ENCODE results near the gene CYP20A1.
"Not testable (repeated sequence)": the region's sequence is repeated elsewhere in the genome, so short reads cannot be mapped to it uniquely, and the experiment has no call there.

CYP20A1 gene

GRCh38 chr2:203237346-203238238 lies 1.2 kb upstream of the CYP20A1 start:
- no peaks in the 10 kb centered on the region for H3K27me3 ChIP-seq (ENCODE audit: control insufficient read depth, insufficient read depth, low read length)
- H3K9ac ChIP-seq (ENCODE audit: low read depth, low read length) = no peak overlapping the region
- no peaks in the 10 kb centered on the region for H3K36me3 ChIP-seq (ENCODE audit: control insufficient read depth, insufficient read depth, low read length)
- H3K27ac ChIP-seq (ENCODE audit: low read depth, low read length) = no peak overlapping the region
- H3K4me3 ChIP-seq (ENCODE audit: low read depth, low read length) = peak overlapping the region; percentile 78; the same call in 1 of the 2 replicates
- peaks cover 7% of the 10 kb centered on the region for H3K4me1 ChIP-seq (ENCODE audit: control insufficient read depth, insufficient read depth, low read length)
- H3K9me3 ChIP-seq (ENCODE audit: control insufficient read depth, insufficient read depth, low read length) = no peaks in the 10 kb centered on the region

- Histone ChIP-seq H3K4me3 (ENCODE audit: low read depth, low read length) (peak overlapping the region; percentile 78), H3K36me3 (ENCODE audit: control insufficient read depth, insufficient read depth, low read length) (no peaks in the 10 kb centered on the region), H3K4me1 (ENCODE audit: control insufficient read depth, insufficient read depth, low read length) (peaks cover 7% of the 10 kb centered on the region), H3K9ac (ENCODE audit: low read depth, low read length) (peak overlapping the region; percentile 80), H3K27ac (ENCODE audit: low read depth, low read length) (peak overlapping the region; percentile 98), H3K9me3 (ENCODE audit: control insufficient read depth, insufficient read depth, low read length) (no peaks in the 10 kb centered on the region), H3K27me3 (ENCODE audit: control insufficient read depth, insufficient read depth, low read length) (no peaks in the 10 kb centered on the region)
Measured at GRCh38 chr2:203238292-203238703, 520 bp upstream of the CYP20A1 start.

GRCh38 chr2:203240491-203240890 lies 1.7 kb downstream of the CYP20A1 start:
- 0 out of 2 replicates have a peak, but pooled peaks cover 2% of the 10 kb centered on the region for H3K36me3 ChIP-seq (ENCODE audit: control insufficient read depth, insufficient read depth, low read length)
- H3K27me3 ChIP-seq (ENCODE audit: control insufficient read depth, insufficient read depth, low read length) = no peaks in the 10 kb centered on the region
- peaks cover 7% of the 10 kb centered on the region for H3K4me1 ChIP-seq (ENCODE audit: control insufficient read depth, insufficient read depth, low read length)
- no peak overlapping the region for H3K9ac ChIP-seq (ENCODE audit: low read depth, low read length)
- H3K9me3 ChIP-seq (ENCODE audit: control insufficient read depth, insufficient read depth, low read length) = no peaks in the 10 kb centered on the region
- peak overlapping the region; percentile 78; the same call in 1 of the 2 replicates for H3K4me3 ChIP-seq (ENCODE audit: low read depth, low read length)
- H3K27ac ChIP-seq (ENCODE audit: low read depth, low read length) = no peak overlapping the region

GRCh38 chr2:203242518-203242917 lies 3.7 kb downstream of the CYP20A1 start:
- no peaks in the 10 kb centered on the region for H3K9me3 ChIP-seq (ENCODE audit: control insufficient read depth, insufficient read depth, low read length)
- H3K9ac ChIP-seq (ENCODE audit: low read depth, low read length) = no peak overlapping the region

GRCh38 chr2:203246646-203247045 lies 7.8 kb downstream of the CYP20A1 start:
- Histone ChIP-seq H3K4me1 (ENCODE audit: control insufficient read depth, insufficient read depth, low read length) (no peaks in the 10 kb centered on the region), H3K27ac (ENCODE audit: low read depth, low read length) (no peak overlapping the region), H3K9me3 (ENCODE audit: control insufficient read depth, insufficient read depth, low read length) (no peaks in the 10 kb centered on the region), H3K9ac (ENCODE audit: low read depth, low read length) (no peak overlapping the region), H3K27me3 (ENCODE audit: control insufficient read depth, insufficient read depth, low read length) (no peaks in the 10 kb centered on the region), H3K4me3 (ENCODE audit: low read depth, low read length) (no peak overlapping the region), H3K36me3 (ENCODE audit: control insufficient read depth, insufficient read depth, low read length) (peaks cover 33% of the 10 kb centered on the region)

More at GRCh38 chr2:203242518-203242917, 3.7 kb downstream of the CYP20A1 start:
- peaks cover 7% of the 10 kb centered on the region for H3K4me1 ChIP-seq (ENCODE audit: control insufficient read depth, insufficient read depth, low read length)
- H3K4me3 ChIP-seq (ENCODE audit: low read depth, low read length) = no peak overlapping the region
- no peak overlapping the region for H3K27ac ChIP-seq (ENCODE audit: low read depth, low read length)
- H3K27me3 ChIP-seq (ENCODE audit: control insufficient read depth, insufficient read depth, low read length) = no peaks in the 10 kb centered on the region
- peaks cover 20% of the 10 kb centered on the region for H3K36me3 ChIP-seq (ENCODE audit: control insufficient read depth, insufficient read depth, low read length)

- H3K4me3 ChIP-seq (ENCODE audit: low read depth, low read length) = no peak overlapping the region
- H3K27ac ChIP-seq (ENCODE audit: low read depth, low read length) = no peak overlapping the region
- H3K9me3 ChIP-seq (ENCODE audit: control insufficient read depth, insufficient read depth, low read length) = no peaks in the 10 kb centered on the region
- H3K27me3 ChIP-seq (ENCODE audit: control insufficient read depth, insufficient read depth, low read length) = no peaks in the 10 kb centered on the region
- H3K4me1 ChIP-seq (ENCODE audit: control insufficient read depth, insufficient read depth, low read length) = no peaks in the 10 kb centered on the region
- H3K9ac ChIP-seq (ENCODE audit: low read depth, low read length) = no peak overlapping the region
- H3K36me3 ChIP-seq (ENCODE audit: control insufficient read depth, insufficient read depth, low read length) = peaks cover 46% of the 10 kb centered on the region
Measured at GRCh38 chr2:203252818-203253217, 14.0 kb downstream of the CYP20A1 start.

DNA sequence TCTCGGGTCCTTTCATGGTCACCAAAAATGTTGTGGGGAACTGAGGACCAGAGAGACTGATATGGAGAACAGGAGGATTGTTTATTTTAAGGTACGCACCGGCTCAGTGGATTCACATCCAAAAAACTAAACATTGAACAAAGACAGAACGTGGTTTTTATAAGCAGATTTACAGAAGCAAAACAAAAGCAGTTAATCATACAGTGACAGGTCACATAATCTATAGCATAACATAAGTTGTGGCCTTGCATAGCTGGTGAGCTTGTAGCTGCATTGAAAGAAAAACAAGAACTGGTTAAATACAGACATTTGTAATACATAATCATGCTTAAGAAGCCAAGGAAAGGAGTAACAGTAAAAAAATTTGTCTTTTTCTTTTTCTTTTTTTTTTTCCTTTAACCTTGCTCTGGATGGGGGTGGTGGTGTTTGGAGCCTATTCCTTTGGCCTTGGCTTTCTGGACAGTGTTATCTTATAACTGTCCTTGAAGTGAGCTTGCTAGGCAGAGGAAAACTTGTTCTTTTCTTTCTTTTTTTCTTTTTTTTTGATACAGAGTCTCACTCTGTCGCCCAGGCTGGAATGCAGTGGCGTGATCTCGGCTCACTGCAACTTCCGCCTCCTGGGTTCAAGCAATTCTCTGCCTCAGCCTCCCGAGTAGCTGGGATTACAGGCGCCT lies 14.7 kb downstream of the CYP20A1 start:
- not testable (repeated sequence) for H3K27me3 ChIP-seq (ENCODE audit: control insufficient read depth, insufficient read depth, low read length); H3K4me3 ChIP-seq (ENCODE audit: low read depth, low read length)
- H3K36me3 ChIP-seq (ENCODE audit: control insufficient read depth, insufficient read depth, low read length) = peaks cover 50% of the 10 kb centered on the region

DNA sequence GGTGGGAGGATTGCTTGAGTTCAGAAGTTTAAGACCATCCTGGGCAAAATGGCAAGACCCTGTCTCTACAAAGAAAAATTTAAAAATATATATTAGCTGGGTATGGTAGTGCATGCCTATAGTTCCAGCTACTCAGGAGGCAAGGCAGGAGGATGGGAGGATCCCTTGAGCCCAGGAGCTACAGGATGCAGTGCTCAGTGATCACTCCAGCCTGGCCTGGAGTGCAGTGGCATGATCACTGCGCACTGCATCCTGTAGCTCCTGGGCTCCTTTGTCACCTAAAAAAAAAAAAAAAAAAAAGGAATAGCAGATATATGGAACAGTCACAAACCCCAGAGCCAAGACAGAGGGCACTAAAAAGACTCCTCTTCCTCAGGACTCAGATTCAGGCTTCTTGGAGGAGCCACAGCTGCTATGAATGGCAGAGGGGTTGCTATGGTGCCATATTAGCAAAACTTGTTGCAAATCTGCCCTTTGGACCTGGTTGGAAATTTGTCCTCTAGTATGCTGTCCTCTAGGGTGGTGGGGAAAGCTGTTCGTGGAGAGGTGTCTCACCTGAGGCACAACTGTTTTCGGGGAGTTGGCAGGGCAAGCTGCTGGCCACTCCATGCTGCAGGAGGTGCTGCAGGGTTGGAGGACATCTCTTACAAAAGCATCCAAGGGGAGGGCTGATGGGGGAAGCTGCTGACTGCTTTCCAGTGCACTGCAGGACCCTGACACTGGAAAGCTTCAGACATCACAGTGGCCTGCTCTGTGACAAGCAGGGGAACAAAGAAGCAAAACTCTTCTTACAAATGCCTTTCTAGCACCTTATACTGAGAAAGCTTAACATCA lies 22.7 kb downstream of the CYP20A1 start:
- Histone ChIP-seq H3K9me3 (ENCODE audit: control insufficient read depth, insufficient read depth, low read length) (no peaks in the 10 kb centered on the region), H3K36me3 (ENCODE audit: control insufficient read depth, insufficient read depth, low read length) (peaks cover 18% of the 10 kb centered on the region), H3K9ac (ENCODE audit: low read depth, low read length) (no peak overlapping the region), H3K4me3 (ENCODE audit: low read depth, low read length) (no peak overlapping the region), H3K27me3 (ENCODE audit: control insufficient read depth, insufficient read depth, low read length) (no peaks in the 10 kb centered on the region), H3K27ac (ENCODE audit: low read depth, low read length) (no peak overlapping the region), H3K4me1 (ENCODE audit: control insufficient read depth, insufficient read depth, low read length) (peaks cover 7% of the 10 kb centered on the region)

More for the DNA sequence above, 14.7 kb downstream of the CYP20A1 start:
- not testable (repeated sequence) for H3K9me3 ChIP-seq (ENCODE audit: control insufficient read depth, insufficient read depth, low read length); H3K4me1 ChIP-seq (ENCODE audit: control insufficient read depth, insufficient read depth, low read length); H3K9ac ChIP-seq (ENCODE audit: low read depth, low read length); H3K27ac ChIP-seq (ENCODE audit: low read depth, low read length)

- Histone ChIP-seq H3K27ac (ENCODE audit: low read depth, low read length) (no peak overlapping the region), H3K36me3 (ENCODE audit: control insufficient read depth, insufficient read depth, low read length) (peaks cover 53% of the 10 kb centered on the region), H3K9ac (ENCODE audit: low read depth, low read length) (no peak overlapping the region), H3K4me1 (ENCODE audit: control insufficient read depth, insufficient read depth, low read length) (no peaks in the 10 kb centered on the region), H3K4me3 (ENCODE audit: low read depth, low read length) (no peak overlapping the region), H3K27me3 (ENCODE audit: control insufficient read depth, insufficient read depth, low read length) (no peaks in the 10 kb centered on the region), H3K9me3 (ENCODE audit: control insufficient read depth, insufficient read depth, low read length) (no peaks in the 10 kb centered on the region)
Measured at GRCh38 chr2:203279288-203279687, 40.5 kb downstream of the CYP20A1 start.

- no peaks in the 10 kb centered on the region for H3K9me3 ChIP-seq (ENCODE audit: control insufficient read depth, insufficient read depth, low read length)
- H3K27ac ChIP-seq (ENCODE audit: low read depth, low read length) = no peak overlapping the region
Measured at GRCh38 chr2:203280428-203281064, 41.7 kb downstream of the CYP20A1 start.

More at GRCh38 chr2:203280428-203281064, 41.7 kb downstream of the CYP20A1 start:
- no peaks in the 10 kb centered on the region for H3K4me1 ChIP-seq (ENCODE audit: control insufficient read depth, insufficient read depth, low read length)
- peaks cover 59% of the 10 kb centered on the region for H3K36me3 ChIP-seq (ENCODE audit: control insufficient read depth, insufficient read depth, low read length)
- no peak overlapping the region for H3K4me3 ChIP-seq (ENCODE audit: low read depth, low read length)
- H3K9ac ChIP-seq (ENCODE audit: low read depth, low read length) = no peak overlapping the region
- H3K27me3 ChIP-seq (ENCODE audit: control insufficient read depth, insufficient read depth, low read length) = no peaks in the 10 kb centered on the region
